ENCODE measurements around the gene HSPB6.

DNA sequence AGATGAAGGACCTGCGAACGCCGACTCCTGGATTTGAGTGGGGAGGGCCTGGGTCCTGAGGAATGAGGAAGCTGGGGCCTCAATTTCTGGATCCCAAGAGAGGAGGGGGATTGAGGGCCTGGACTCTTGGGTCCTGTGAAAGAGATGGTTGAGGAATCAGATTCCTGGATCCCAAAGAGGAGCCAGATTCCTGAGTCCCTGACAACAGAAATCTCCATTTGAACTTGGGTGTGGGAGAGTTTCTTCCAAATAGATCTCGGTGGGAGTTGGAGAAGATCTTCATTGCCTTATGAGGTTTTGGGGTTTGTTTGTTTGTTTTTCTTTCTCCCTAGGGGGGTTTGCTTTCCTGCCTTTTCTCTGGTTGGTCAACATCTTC lies 10.8 kb downstream of the HSPB6 start:
- TF ChIP-seq, protein P1, sequence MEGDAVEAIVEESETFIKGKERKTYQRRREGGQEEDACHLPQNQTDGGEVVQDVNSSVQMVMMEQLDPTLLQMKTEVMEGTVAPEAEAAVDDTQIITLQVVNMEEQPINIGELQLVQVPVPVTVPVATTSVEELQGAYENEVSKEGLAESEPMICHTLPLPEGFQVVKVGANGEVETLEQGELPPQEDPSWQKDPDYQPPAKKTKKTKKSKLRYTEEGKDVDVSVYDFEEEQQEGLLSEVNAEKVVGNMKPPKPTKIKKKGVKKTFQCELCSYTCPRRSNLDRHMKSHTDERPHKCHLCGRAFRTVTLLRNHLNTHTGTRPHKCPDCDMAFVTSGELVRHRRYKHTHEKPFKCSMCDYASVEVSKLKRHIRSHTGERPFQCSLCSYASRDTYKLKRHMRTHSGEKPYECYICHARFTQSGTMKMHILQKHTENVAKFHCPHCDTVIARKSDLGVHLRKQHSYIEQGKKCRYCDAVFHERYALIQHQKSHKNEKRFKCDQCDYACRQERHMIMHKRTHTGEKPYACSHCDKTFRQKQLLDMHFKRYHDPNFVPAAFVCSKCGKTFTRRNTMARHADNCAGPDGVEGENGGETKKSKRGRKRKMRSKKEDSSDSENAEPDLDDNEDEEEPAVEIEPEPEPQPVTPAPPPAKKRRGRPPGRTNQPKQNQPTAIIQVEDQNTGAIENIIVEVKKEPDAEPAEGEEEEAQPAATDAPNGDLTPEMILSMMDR (IDR thresholded peaks at IDR 0.05): no peak
- TF ChIP-seq, protein P2, sequence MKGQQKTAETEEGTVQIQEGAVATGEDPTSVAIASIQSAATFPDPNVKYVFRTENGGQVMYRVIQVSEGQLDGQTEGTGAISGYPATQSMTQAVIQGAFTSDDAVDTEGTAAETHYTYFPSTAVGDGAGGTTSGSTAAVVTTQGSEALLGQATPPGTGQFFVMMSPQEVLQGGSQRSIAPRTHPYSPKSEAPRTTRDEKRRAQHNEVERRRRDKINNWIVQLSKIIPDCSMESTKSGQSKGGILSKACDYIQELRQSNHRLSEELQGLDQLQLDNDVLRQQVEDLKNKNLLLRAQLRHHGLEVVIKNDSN (IDR thresholded peaks at IDR 0.05; ENCODE audit: borderline replicate concordance, low read depth): no peak
- no peak for TF ChIP-seq SIN3A (IDR thresholded peaks at IDR 0.05; ENCODE audit: borderline replicate concordance, low read depth, low read length)
- no peak for TF ChIP-seq EP300 (IDR thresholded peaks at IDR 0.05; ENCODE audit: borderline replicate concordance in 1 of 2, low read depth in 1 of 2, low read length in 1 of 2)
- TF ChIP-seq, protein P3, sequence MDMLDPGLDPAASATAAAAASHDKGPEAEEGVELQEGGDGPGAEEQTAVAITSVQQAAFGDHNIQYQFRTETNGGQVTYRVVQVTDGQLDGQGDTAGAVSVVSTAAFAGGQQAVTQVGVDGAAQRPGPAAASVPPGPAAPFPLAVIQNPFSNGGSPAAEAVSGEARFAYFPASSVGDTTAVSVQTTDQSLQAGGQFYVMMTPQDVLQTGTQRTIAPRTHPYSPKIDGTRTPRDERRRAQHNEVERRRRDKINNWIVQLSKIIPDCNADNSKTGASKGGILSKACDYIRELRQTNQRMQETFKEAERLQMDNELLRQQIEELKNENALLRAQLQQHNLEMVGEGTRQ (IDR thresholded peaks at IDR 0.05; ENCODE audit: borderline replicate concordance, low read depth, low read length): no peak
- TF ChIP-seq POLR2AphosphoS5 (IDR thresholded peaks at IDR 0.05; ENCODE audit: low read depth, low read length): no peak
- TF ChIP-seq, protein P4, sequence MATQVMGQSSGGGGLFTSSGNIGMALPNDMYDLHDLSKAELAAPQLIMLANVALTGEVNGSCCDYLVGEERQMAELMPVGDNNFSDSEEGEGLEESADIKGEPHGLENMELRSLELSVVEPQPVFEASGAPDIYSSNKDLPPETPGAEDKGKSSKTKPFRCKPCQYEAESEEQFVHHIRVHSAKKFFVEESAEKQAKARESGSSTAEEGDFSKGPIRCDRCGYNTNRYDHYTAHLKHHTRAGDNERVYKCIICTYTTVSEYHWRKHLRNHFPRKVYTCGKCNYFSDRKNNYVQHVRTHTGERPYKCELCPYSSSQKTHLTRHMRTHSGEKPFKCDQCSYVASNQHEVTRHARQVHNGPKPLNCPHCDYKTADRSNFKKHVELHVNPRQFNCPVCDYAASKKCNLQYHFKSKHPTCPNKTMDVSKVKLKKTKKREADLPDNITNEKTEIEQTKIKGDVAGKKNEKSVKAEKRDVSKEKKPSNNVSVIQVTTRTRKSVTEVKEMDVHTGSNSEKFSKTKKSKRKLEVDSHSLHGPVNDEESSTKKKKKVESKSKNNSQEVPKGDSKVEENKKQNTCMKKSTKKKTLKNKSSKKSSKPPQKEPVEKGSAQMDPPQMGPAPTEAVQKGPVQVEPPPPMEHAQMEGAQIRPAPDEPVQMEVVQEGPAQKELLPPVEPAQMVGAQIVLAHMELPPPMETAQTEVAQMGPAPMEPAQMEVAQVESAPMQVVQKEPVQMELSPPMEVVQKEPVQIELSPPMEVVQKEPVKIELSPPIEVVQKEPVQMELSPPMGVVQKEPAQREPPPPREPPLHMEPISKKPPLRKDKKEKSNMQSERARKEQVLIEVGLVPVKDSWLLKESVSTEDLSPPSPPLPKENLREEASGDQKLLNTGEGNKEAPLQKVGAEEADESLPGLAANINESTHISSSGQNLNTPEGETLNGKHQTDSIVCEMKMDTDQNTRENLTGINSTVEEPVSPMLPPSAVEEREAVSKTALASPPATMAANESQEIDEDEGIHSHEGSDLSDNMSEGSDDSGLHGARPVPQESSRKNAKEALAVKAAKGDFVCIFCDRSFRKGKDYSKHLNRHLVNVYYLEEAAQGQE (IDR thresholded peaks at IDR 0.05; ENCODE audit: low read depth, low read length): no peak
- no peak for TF ChIP-seq MXI1 (IDR thresholded peaks at IDR 0.05; ENCODE audit: low read depth, low read length)
- no peak for TF ChIP-seq EZH2phosphoT487 (IDR thresholded peaks at IDR 0.05; ENCODE audit: borderline replicate concordance, low read depth)
- no peak for TF ChIP-seq TAF1 (IDR thresholded peaks at IDR 0.05; ENCODE audit: borderline replicate concordance, low read depth, low read length)
- no peak for TF ChIP-seq SMC3 (IDR thresholded peaks at IDR 0.05; ENCODE audit: low read depth, low read length)
- no peak for TF ChIP-seq NFIC (IDR thresholded peaks at IDR 0.05; ENCODE audit: borderline replicate concordance)

Data from SK-N-SH (cell line).